ENCODE data around the gene PCGF3. TPM values are rescaled to one million over a fixed set of nuclear protein-coding genes. Genes with fewer than 3 reads are reported as not detected.
A peak's percentile ranks its signal among the peaks of the same experiment; 100 is the strongest.

Gene PCGF3
- total RNA-seq, 1 experiment from 2014 or later = 66.3 TPM

- no peaks in the 10 kb centered on the region for H3K27me3 ChIP-seq (ENCODE audit: insufficient read depth, low read length)
- H3K27ac ChIP-seq (ENCODE audit: low read depth, low read length) = peak overlapping the region; percentile 48; the same call in 1 of the 2 replicates
- intact Hi-C loops (cut with micrococcal nuclease) = no loop called here
- H4K20me1 ChIP-seq (ENCODE audit: insufficient read depth) = no peaks in the 10 kb centered on the region
- peak overlapping the region; percentile 37; the same call in 1 of the 2 replicates for H3K4me2 ChIP-seq (ENCODE audit: low read length)
- H3K79me2 ChIP-seq (ENCODE audit: insufficient read depth, low read length) = no peaks in the 10 kb centered on the region
- no peaks in the 10 kb centered on the region for H3K9me2 ChIP-seq (ENCODE audit: insufficient read depth)
- no peak overlapping the region for H3K9ac ChIP-seq (ENCODE audit: low read length)
- ATAC-seq (0 out of 2 replicates have a peak, but pooled peaks have one; percentile 13), DNase-seq (ENCODE audit: low read depth, low spot score) (no peak)
- POLR2A ChIA-PET = no interaction called here
- H2AFZ ChIP-seq (ENCODE audit: low read depth, low read length, poor library complexity, severe bottlenecking) = no peak overlapping the region
- no peaks in the 10 kb centered on the region for H3K9me3 ChIP-seq (ENCODE audit: control insufficient read depth in 1 of 2, insufficient read depth in 1 of 2, low read depth in 1 of 2, low read length in 2 of 2)
- RAD21 ChIA-PET (ENCODE audit: low non-redundant PET in 1 of 2, low total read pairs in 2 of 2, uncharacterized antibody in 2 of 2, unreplicated experiment in 2 of 2) = no interaction called here
- CTCF ChIA-PET = no interaction called here
- TF ChIP-seq ATF3 (IDR thresholded peaks at IDR 0.05) = no peak
- no peak for TF ChIP-seq ZBTB33 (IDR thresholded peaks at IDR 0.05; ENCODE audit: extremely low read depth, insufficient replicate concordance, low read length)
- TF ChIP-seq SP1 (IDR thresholded peaks at IDR 0.05; ENCODE audit: low read depth) = no peak
- TF ChIP-seq ZNF274 (IDR thresholded peaks at IDR 0.05; ENCODE audit: low read depth, low read length) = no peak
- no peak for TF ChIP-seq CTCF (IDR thresholded peaks at IDR 0.05 in 2 of 3, conservative IDR thresholded peaks at IDR 0.05 in 1 of 3; ENCODE audit: borderline replicate concordance in 1 of 3, insufficient read depth in 1 of 3, low read depth in 2 of 3, low read length in 2 of 3)
- no peak for TF ChIP-seq EGR1 (IDR thresholded peaks at IDR 0.05; ENCODE audit: low read depth)
- TF ChIP-seq, protein P1, sequence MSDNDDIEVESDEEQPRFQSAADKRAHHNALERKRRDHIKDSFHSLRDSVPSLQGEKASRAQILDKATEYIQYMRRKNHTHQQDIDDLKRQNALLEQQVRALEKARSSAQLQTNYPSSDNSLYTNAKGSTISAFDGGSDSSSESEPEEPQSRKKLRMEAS (IDR thresholded peaks at IDR 0.05) = no peak
- TF ChIP-seq SRF (IDR thresholded peaks at IDR 0.05; ENCODE audit: low read depth) = no peak
- no peak for TF ChIP-seq EZH2 (IDR thresholded peaks at IDR 0.05)
- TF ChIP-seq CBX3 (IDR thresholded peaks at IDR 0.05; ENCODE audit: low read depth) = no peak
- TF ChIP-seq REST (IDR thresholded peaks at IDR 0.05; ENCODE audit: low read depth) = no peak
- no peak for TF ChIP-seq TCF7L2 (IDR thresholded peaks at IDR 0.05; ENCODE audit: borderline replicate concordance, extremely low read depth, insufficient read depth, insufficient read length)
- no peak overlapping the region for H3K4me3 ChIP-seq (replicated peaks in 1 of 2; ENCODE audit: low read depth in 1 of 2, low read length in 2 of 2)
- H3K4me1 ChIP-seq (ENCODE audit: control insufficient read depth in 1 of 2, insufficient read depth in 2 of 2, low read length in 2 of 2) = peaks cover 20 to 45% of the 10 kb centered on the region in 2 experiments
- H3K36me3 ChIP-seq (ENCODE audit: control insufficient read depth in 1 of 2, insufficient read depth in 2 of 2, low read length in 2 of 2) = no peaks in the 10 kb centered on the region
- BruUV-seq (replicated peaks) = no TSS peak
These were observed 23.7 kb upstream of the PCGF3 start for GRCh38 chr4:681736-682451.
